Kidney epithelial cell (primary cell): ENCODE results near the gene QSOX2. TPM values are rescaled to one million over a fixed set of nuclear protein-coding genes. Genes with fewer than 3 reads are reported as not detected.
A peak's percentile ranks its signal among the peaks of the same experiment; 100 is the strongest.

Experiments
- DNase-seq: peaks from one replicate; pipeline ENCODE4 v3.0.0-alpha.2; 2010; ENCODE audit warnings: low read depth
- H3K27me3 ChIP-seq: 2 replicates; pipeline ENCODE4 v1.6.0; 2011; ENCODE audit warnings: low read length; ENCODE audit not compliant: control insufficient read depth, insufficient read depth
- H3K36me3 ChIP-seq: 2 replicates; pipeline ENCODE4 v1.5.1; 2011; ENCODE audit warnings: low read length; ENCODE audit not compliant: control insufficient read depth, insufficient read depth
- H3K4me3 ChIP-seq: 2 replicates; pipeline ENCODE4 v1.5.1; 2011; ENCODE audit warnings: low read depth, mild to moderate bottlenecking, control low read depth, low read length
- CTCF ChIP-seq: IDR thresholded peaks from 2 replicates; pipeline ENCODE4 v1.5.1; 2011; ENCODE audit warnings: mild to moderate bottlenecking, moderate library complexity, low read length, control low read depth, inconsistent platforms; ENCODE audit not compliant: insufficient read depth, poor library complexity, severe bottlenecking
- total RNA-seq: library from RNA; depleted of rRNA; stranded (reverse); fragments of >200 nt; gene quantifications from 2 replicates; pipeline ENCODE4 v1.2.3, GENCODE V29; 2015

QSOX2 gene
- total RNA-seq, 1 donor from 2014 or later: 17.3 TPM

- no peak for DNase-seq
- H3K36me3 ChIP-seq: no peaks in the 10 kb centered on the region
These were observed 75.4 kb downstream of the QSOX2 start for GRCh38 chr9:136170006-136170901.

DNA sequence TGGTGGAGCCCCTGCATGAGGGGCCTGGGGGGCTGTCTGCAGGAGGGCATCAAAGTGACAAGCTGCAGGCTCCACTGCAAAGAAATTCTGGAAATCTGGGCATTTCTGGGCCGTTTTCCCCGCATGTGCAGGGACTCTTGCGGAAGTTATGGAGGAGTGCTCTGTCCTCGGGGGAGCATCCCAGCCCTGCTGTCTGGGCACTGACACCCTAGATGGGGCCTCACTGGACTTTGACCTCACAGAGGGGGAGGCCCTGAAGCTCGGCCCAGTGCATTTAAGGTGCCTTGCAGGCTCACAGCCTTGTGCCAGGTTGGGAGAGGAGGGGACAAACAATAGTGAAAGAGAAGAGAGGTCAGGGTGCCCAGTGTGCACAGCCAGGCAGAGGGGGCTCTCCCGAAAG is 76.1 kb downstream of the QSOX2 start:
- Histone ChIP-seq H3K36me3 (no peaks in the 10 kb centered on the region), H3K4me3 (no peak overlapping the region), H3K27me3 (peaks cover 40% of the 10 kb centered on the region)
- no peak for TF ChIP-seq CTCF
- DNase-seq: no peak

More at GRCh38 chr9:136170006-136170901, 75.4 kb downstream of the QSOX2 start:
- Histone ChIP-seq H3K27me3 (peaks cover 45% of the 10 kb centered on the region), H3K4me3 (no peak overlapping the region)
- peak; percentile 83 for TF ChIP-seq CTCF

DNA sequence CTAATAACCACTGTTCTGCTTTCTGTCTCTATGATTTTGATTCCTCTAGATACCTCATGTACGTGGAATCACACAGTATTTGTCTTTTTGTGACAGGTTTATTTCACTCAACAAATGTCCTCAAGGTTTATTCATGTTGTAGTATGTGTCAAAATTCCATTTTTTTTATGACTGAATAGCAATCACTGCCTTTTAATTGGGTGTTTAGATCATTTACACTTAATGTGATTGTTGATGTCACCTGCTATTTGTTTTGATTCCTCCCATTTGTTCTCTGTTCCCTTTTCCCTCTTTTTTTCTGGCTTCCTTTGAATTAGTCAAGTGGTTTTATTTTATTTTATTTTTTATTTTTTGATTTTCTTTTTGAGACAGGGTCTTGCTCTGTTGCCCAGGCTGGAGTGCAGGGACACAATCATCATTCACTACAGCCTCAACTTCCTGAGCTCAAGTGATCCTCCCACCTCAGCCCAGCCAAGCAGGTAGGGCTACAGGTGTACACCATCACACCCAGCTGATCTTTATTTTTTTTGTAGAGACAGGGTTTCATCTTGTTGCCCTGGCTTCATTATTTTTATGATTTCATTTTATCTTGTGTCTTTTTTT is 82.3 kb downstream of the QSOX2 start:
- DNase-seq: no peak
- H3K4me3 ChIP-seq: no peak overlapping the region
- no peak for TF ChIP-seq CTCF
- no peaks in the 10 kb centered on the region for H3K36me3 ChIP-seq
- peaks cover 25% of the 10 kb centered on the region for H3K27me3 ChIP-seq

DNA sequence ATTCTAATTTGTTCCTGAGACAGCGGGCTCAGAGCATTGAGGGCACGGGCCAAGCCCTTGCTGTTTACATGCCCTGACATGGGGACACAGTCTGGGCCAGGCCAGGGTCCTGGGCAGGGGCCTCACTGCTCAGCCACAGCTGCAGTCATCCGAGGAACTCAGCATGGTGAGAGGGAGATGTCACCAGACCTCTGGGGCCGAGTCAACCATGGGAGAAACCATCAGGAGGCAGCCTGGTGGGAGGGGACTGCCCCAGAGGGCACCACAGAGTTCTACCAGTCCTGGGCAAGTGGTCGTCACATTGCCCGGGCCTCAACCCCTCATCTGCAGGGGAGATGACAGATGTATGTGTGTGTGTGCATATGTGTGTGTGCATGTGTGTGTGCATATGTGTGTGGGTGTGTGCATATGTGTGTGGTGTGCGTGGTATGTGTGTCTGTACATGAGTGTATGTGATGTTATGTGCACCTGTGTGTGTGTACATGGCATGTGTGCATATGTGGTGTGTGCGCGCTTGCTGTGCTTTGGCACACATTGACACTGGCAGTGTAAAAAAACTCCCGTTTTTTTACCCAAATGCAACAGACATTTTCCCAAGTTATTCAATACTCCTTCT is 84.5 kb downstream of the QSOX2 start:
- no peaks in the 10 kb centered on the region for H3K36me3 ChIP-seq
- no peak for DNase-seq

GRCh38 chr9:136160381-136160841 is 85.2 kb downstream of the QSOX2 start:
- no peak overlapping the region for H3K4me3 ChIP-seq
- TF ChIP-seq CTCF: no peak
- H3K27me3 ChIP-seq: peaks cover 51% of the 10 kb centered on the region
- no peaks in the 10 kb centered on the region for H3K36me3 ChIP-seq
- DNase-seq: no peak

More for the DNA sequence above, 84.5 kb downstream of the QSOX2 start:
- no peak overlapping the region for H3K4me3 ChIP-seq
- TF ChIP-seq CTCF: no peak
- peaks cover 44% of the 10 kb centered on the region for H3K27me3 ChIP-seq
